A673 (cell line): Measurements from ENCODE around the gene TOMM34. TPM values are rescaled to one million over a fixed set of nuclear protein-coding genes. Genes with fewer than 3 reads are reported as not detected.

Experiments
- BruUV-seq: library from RNA; stranded (reverse); fragments of 400-500 nt; replicated peaks from 2 replicates; lab custom pipeline; 2021; lab: Mats Ljungman, UMichigan
- CTCF ChIA-PET: fragments of 300-600 bp; sonication (Branson Sonifier 250); formaldehyde crosslinking; loops from one replicate; lab custom pipeline; 2022; ENCODE audit warnings: antibody characterized with exemption; lab: Charles Lee
- POLR2A ChIA-PET: fragments of 300-600 bp; sonication (Branson Sonifier 250); formaldehyde crosslinking; loops from one replicate; lab custom pipeline; 2022; ENCODE audit warnings: antibody characterized with exemption; ENCODE audit not compliant: low non-redundant PET; lab: Charles Lee
- DNase-seq: peaks from one replicate; pipeline ENCODE4 v3.0.0-alpha.2; 2015; ENCODE audit warnings: low spot score
- H3K27ac ChIP-seq: fragments of 200-600 bp; sonication (generic); 2 replicates; pipeline ENCODE4 v1.5.1; 2016; ENCODE audit warnings: mixed run types, low read depth, mild to moderate bottlenecking, mixed read lengths, antibody characterized with exemption, low read length; ENCODE audit not compliant: poor library complexity, severe bottlenecking
- H3K27me3 ChIP-seq: fragments of 200-600 bp; sonication (generic); replicated peaks from 2 replicates; pipeline ENCODE4 v1.6.1; 2017; ENCODE audit warnings: mixed run types, low read depth, mild to moderate bottlenecking, mixed read lengths, antibody characterized with exemption, low read length; ENCODE audit not compliant: insufficient read depth, poor library complexity
- H3K36me3 ChIP-seq: fragments of 200-600 bp; sonication (generic); 2 replicates; pipeline ENCODE4 v1.6.1; 2016; ENCODE audit warnings: mixed run types, mild to moderate bottlenecking, mixed read lengths, antibody characterized with exemption, low read length; ENCODE audit not compliant: insufficient read depth, poor library complexity, severe bottlenecking
- H3K4me1 ChIP-seq: fragments of 200-600 bp; sonication (generic); 2 replicates; pipeline ENCODE4 v1.6.1; 2017; ENCODE audit warnings: mixed run types, mild to moderate bottlenecking, mixed read lengths, antibody characterized with exemption, low read length; ENCODE audit not compliant: insufficient read depth, poor library complexity, severe bottlenecking
- H3K4me3 ChIP-seq: fragments of 200-600 bp; sonication (generic); 2 replicates; pipeline ENCODE4 v1.5.1; 2016; ENCODE audit warnings: low read depth, mixed run types, mild to moderate bottlenecking, mixed read lengths, low read length; ENCODE audit not compliant: poor library complexity, severe bottlenecking
- H3K9me3 ChIP-seq: fragments of 200-600 bp; sonication (generic); 2 replicates; pipeline ENCODE4 v1.6.1; 2016; ENCODE audit warnings: mixed run types, low read depth, mild to moderate bottlenecking, mixed read lengths, antibody characterized with exemption, low read length; ENCODE audit not compliant: poor library complexity, severe bottlenecking
- EZH2 ChIP-seq: fragments of 200-600 bp; sonication (generic); IDR thresholded peaks from 2 replicates; pipeline ENCODE4 v1.6.1; 2017; ENCODE audit warnings: borderline replicate concordance, low read depth, mild to moderate bottlenecking, mixed read lengths, antibody characterized with exemption, low read length; ENCODE audit not compliant: poor library complexity, severe bottlenecking
- intact Hi-C: fragments of 100-400 bp; cut with micrococcal nuclease; formaldehyde crosslinking; loops from one replicate; pipeline ENCODE4 v1.10.0; 2022; ENCODE audit not compliant: unreplicated experiment
- total RNA-seq: library from RNA; stranded (reverse); gene quantifications from 2 replicates; pipeline ENCODE4 v1.2.3, GENCODE V29; 2021
- TF ChIP-seq, protein P1 (sequence below): fragments of 300-800, 200-600 bp; sonication (generic); conservative IDR thresholded peaks from 2 replicates; pipeline ENCODE4 v1.5.1; 2017; ENCODE audit warnings: low read depth, mild to moderate bottlenecking, antibody characterized with exemption, low read length, moderate library complexity, mixed read lengths

TOMM34 gene
- total RNA-seq, 1 experiment from 2014 or later, result 53.5 TPM

DNA sequence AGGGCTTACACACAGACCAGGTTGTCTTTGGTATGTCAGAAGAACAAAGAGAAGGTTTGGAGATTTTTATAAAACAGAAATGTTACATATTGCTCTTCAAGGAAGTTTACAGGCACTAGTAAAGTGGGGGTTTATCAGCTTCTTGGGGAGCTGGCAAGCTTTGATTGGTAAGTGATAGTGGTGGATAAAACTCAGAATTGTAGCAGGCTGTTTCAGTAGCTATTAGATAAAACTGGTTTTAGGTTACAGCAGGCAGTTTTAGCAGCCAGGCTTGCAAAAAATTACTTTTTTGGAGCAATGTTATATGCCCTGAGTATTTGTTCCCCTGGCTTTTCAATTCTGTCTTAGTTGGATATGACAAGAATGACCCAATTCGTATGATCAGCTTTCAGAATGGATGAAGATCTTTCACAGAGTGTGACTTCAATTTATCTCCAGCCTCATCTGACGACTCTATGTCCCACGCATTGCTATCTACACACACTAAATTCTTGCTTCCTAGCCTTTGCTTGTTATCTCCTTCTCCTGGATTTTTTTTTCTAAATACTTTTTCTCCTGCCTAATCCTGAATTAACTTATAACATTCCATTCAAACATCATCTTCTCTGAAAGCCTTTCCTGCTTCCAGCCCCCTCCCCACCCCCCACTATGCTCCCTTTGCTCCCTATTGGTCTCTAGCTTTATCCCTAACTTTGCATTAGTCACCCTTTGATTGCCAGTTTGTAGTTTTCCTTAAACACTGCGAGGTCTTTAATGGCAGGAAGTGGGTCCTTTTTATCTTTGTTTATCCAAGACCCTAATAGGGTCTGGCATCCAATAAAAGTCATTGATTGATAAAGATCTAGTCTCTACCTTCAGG, 1.0 kb upstream of the TOMM34 start:
- Histone ChIP-seq H3K9me3 (no peaks in the 10 kb centered on the region), H3K4me1 (peaks cover 26% of the 10 kb centered on the region), H3K27ac (no peak overlapping the region), H3K27me3 (no peaks in the 10 kb centered on the region), H3K4me3 (no peak overlapping the region), H3K36me3 (peaks cover 3% of the 10 kb centered on the region)
- ChIA-PET CTCF (no interaction called here), POLR2A (no interaction called here)
- no TSS peak for BruUV-seq
- intact Hi-C loops, result no loop called here
- peak; percentile 39 for DNase-seq
- TF ChIP-seq EZH2, result no peak
- TF ChIP-seq, protein P1, sequence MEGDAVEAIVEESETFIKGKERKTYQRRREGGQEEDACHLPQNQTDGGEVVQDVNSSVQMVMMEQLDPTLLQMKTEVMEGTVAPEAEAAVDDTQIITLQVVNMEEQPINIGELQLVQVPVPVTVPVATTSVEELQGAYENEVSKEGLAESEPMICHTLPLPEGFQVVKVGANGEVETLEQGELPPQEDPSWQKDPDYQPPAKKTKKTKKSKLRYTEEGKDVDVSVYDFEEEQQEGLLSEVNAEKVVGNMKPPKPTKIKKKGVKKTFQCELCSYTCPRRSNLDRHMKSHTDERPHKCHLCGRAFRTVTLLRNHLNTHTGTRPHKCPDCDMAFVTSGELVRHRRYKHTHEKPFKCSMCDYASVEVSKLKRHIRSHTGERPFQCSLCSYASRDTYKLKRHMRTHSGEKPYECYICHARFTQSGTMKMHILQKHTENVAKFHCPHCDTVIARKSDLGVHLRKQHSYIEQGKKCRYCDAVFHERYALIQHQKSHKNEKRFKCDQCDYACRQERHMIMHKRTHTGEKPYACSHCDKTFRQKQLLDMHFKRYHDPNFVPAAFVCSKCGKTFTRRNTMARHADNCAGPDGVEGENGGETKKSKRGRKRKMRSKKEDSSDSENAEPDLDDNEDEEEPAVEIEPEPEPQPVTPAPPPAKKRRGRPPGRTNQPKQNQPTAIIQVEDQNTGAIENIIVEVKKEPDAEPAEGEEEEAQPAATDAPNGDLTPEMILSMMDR, result no peak

GRCh38 chr20:44959638-44960102, 527 bp downstream of the TOMM34 start:
- intact Hi-C loops, result no loop called here
- DNase-seq, result peak; percentile 62
- Histone ChIP-seq H3K9me3 (no peaks in the 10 kb centered on the region), H3K36me3 (peaks cover 19% of the 10 kb centered on the region), H3K27ac (peak overlapping the region; percentile 47), H3K27me3 (no peaks in the 10 kb centered on the region), H3K4me3 (peak overlapping the region; percentile 77), H3K4me1 (peaks cover 26% of the 10 kb centered on the region)
- ChIA-PET CTCF (no interaction called here), POLR2A (interaction anchor here (0.6 kb wide), 1 partner anchor 34 kb away, joined by 4 read pairs; no protein-coding TSS in a partner anchor)
- BruUV-seq, result TSS peak; percentile 63
- TF ChIP-seq, protein P1, result no peak
- no peak for TF ChIP-seq EZH2

GRCh38 chr20:44959082-44959637, 1.0 kb downstream of the TOMM34 start:
- DNase-seq, result no peak
- Histone ChIP-seq H3K9me3 (no peaks in the 10 kb centered on the region), H3K27me3 (no peaks in the 10 kb centered on the region), H3K4me1 (peaks cover 26% of the 10 kb centered on the region), H3K36me3 (peaks cover 24% of the 10 kb centered on the region), H3K4me3 (peak overlapping the region; percentile 77), H3K27ac (peak overlapping the region; percentile 47)
- BruUV-seq, result no TSS peak
- CTCF ChIA-PET, result no interaction called here
- intact Hi-C loops, result no loop called here
- TF ChIP-seq, protein P1, result no peak
- no peak for TF ChIP-seq EZH2
- POLR2A ChIA-PET, result no interaction called here
